ENCODE measurements around the gene SLC22A4.

The SLC22A4 gene

DNA sequence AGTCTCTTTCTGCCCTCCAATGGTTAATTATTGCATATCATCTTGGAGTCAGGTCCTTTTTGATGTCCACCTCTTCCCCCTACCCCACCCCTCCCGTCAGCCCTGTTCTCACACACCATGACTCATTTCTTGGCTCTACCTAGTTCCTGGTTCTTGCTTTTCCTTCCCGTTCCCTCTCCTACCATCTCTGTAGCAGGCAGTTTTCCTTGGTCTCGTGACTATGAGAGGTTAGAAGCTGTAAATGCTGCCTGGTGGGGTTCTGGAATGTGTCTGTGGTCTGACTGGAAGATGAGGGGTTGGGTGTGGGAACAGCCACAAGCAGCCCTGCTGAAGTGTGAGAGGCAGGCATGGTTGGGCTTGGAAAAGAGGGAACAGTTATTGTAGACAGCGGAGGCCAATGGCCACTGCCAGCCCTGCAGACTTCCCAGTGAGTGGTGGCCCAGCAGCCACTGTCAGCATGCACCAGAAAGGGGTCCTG lies 93.5 kb downstream of the SLC22A4 start:
- peak; percentile 78 for DNase-seq (ENCODE audit: low read depth, low spot score)
- peak overlapping the region; percentile 80 for H3K27ac ChIP-seq

DNA sequence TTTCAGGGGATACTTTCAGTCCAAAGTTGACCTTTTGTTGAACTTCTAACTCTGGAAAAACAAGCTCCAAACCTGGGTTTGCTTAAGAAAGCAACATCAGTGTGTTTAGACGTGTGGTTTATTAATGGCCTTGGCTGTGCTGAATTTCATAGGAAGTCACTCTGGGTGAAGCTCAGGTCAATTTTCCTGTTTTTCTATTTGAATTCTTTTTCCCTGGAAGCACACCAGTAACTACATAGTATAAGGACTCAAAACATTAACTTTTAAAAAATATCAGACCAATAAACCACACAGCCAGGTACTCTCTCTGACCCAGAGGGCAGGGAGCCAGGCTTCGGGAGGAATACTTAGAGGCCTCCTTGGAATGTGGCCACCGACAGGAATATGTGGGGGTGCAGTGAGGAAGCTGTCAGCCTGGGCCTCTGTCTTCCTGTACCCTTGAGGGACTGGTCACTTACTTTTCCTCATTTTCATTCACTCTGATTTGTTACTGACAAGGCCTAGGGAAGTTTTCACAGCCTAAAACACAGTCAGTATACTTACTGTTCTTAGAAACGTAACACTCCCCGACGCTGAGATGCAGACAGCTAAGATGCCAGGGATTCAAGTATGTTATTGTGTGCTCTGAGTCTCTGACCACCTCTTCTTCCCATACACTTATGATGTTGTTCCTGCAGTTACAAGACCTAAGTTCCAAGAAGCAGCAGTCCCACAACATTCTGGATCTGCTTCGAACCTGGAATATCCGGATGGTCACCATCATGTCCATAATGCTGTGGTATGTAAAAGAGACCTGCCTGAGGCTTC lies 94.3 kb downstream of the SLC22A4 start:
- no peak for DNase-seq (ENCODE audit: low read depth, low spot score)

DNA sequence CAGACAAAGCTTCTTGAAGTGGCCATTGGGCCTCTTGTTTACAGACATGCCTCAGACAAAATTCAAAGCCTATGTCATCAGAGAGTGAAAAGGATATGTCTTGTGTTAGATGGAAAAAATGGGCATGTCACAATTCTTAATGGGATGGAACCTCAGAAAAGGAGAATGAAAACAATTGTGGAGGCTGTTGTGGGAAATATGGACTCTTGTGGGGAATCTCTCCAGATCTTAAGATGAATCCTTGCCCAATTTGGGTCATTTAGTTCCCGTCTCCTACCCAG lies 94.8 kb downstream of the SLC22A4 start:
- H3K27ac ChIP-seq, result peak overlapping the region; percentile 80
- DNase-seq (ENCODE audit: low read depth, low spot score), result no peak

More for the DNA sequence above, 94.3 kb downstream of the SLC22A4 start:
- peak overlapping the region; percentile 80 for H3K27ac ChIP-seq

DNA sequence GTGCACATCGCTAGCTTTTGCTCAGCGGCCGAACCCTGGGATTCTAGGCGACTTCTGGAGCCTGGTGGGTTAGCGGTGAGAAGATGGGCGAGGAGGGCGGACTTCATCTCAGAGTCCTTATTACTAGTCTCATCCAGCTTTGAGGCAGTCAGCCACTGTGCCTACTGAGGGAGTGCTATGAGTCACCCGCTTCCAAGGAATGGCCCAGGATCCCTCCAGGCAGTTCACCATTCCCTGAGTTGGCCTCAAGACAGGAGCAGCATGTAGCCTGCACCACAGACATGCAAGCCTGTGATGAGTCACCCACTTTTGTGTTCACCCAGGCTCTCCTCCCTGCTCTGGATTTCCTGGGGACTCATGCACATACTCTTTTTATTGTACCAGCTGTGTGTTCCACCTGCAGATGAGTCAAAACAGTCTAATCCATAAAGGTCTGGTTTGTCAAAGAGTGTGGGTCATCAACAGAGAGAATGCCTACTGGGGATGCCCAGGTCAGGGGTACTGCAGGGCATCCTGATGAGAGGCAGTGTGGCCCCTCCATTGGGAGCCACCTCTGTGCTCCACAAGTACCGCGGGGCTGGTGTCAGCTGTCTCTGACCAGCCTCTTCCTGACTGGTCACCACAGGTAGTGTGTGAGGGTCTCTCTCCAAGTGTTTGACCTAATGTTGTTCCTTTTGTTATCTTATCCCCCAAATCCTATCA lies 95.5 kb downstream of the SLC22A4 start:
- peak overlapping the region; percentile 80 for H3K27ac ChIP-seq
- peak; percentile 98 for DNase-seq (ENCODE audit: low read depth, low spot score)

DNA sequence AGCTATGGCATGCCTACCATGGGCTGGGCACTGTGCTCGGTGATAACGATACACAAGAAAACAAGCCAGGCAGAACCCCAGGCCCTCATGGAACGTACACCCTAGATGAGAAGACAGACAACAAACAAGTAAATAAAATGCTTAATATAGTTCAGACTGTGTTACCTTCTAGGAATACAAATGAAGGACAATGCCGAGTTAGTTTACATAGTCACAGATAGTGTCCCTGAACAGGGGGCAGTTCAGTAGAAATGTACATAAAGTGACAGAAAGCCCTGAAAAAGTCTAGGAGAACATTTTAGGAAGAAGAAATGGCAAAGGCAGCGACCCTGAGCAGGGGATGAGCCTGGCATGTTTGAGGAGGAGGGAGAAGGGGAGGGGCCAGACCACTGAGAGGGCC lies 97.1 kb downstream of the SLC22A4 start:
- no peak for DNase-seq (ENCODE audit: low read depth, low spot score)
- no peak overlapping the region for H3K27ac ChIP-seq

DNA sequence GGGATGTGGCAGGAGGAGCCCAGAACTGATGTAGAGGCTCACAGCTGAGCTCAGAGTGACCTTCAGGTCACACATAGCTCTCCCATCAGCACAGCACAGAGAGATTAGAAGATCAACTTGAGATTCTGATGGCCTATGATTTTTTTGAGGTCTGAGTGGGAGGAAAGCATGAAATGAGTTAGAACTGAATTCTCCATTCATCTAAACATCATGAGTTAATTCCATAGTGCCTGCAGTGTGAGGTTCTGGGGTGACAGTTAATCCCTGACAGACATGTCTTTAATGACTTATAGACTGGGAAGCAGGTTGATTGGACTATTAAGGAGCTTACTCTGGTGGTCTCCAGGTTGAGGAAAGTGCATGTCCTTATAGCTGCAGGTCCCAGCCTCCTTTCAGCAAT lies 97.7 kb downstream of the SLC22A4 start:
- no peak overlapping the region for H3K27ac ChIP-seq
- DNase-seq (ENCODE audit: low read depth, low spot score), result no peak

DNA sequence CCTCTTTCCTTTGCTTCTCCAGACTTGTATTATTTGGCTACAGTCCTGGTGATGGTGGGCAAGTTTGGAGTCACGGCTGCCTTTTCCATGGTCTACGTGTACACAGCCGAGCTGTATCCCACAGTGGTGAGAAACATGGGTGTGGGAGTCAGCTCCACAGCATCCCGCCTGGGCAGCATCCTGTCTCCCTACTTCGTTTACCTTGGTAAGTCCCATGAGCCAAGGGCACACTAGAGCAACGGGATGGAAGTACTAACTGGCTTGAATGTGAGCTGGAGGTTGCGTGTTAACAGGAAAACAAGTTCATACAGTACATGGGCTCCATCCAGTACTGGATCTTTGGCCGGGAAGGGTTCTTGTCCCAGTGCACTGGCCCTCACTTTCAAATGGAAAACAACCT lies 98.2 kb downstream of the SLC22A4 start:
- DNase-seq (ENCODE audit: low read depth, low spot score), result no peak
- H3K27ac ChIP-seq, result no peak overlapping the region

DNA sequence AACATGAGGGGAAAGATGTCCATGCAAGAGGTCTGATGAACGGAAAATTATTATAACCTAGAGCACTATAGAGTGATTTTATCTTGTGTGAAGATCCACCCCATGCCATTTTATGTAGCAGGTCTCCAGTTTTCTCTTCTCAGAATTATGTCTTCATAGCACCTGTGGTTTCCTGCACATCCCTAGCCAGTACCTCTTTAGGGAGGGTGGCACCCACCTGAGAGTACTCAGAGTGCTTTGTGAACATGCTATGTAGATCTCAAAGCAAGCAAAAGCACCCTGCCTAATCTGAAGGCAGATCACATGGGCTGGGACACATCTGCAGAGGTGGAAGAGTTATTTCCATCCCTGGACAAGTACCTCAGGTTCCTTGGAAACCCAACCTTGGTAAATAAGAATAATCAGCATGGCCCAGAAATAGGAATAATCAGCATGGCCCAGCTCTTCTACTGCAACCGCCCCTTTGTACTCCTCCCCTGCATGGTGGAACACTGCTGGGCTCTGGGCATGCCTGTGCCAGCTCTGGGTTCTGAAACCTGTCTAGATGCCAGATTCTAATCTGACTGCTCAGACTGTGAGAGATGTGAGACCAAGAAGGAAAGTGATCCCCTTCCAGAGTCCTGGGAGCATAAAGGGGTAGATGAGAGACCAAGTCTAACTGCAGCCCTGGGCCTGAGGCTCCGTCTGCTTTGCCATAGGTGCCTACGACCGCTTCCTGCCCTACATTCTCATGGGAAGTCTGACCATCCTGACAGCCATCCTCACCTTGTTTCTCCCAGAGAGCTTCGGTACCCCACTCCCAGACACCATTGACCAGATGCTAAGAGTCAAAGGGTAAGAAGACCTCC lies 99.0 kb downstream of the SLC22A4 start:
- no peak overlapping the region for H3K27ac ChIP-seq
- DNase-seq (ENCODE audit: low read depth, low spot score), result no peak

Measured in epithelial cell of prostate (primary cell).